ENCODE measurements around the gene DNAJC12.
A peak's percentile ranks its signal among the peaks of the same experiment; 100 is the strongest.
"Not testable (repeated sequence)": the region's sequence is repeated elsewhere in the genome, so short reads cannot be mapped to it uniquely, and the experiment has no call there.

Gene DNAJC12

DNA sequence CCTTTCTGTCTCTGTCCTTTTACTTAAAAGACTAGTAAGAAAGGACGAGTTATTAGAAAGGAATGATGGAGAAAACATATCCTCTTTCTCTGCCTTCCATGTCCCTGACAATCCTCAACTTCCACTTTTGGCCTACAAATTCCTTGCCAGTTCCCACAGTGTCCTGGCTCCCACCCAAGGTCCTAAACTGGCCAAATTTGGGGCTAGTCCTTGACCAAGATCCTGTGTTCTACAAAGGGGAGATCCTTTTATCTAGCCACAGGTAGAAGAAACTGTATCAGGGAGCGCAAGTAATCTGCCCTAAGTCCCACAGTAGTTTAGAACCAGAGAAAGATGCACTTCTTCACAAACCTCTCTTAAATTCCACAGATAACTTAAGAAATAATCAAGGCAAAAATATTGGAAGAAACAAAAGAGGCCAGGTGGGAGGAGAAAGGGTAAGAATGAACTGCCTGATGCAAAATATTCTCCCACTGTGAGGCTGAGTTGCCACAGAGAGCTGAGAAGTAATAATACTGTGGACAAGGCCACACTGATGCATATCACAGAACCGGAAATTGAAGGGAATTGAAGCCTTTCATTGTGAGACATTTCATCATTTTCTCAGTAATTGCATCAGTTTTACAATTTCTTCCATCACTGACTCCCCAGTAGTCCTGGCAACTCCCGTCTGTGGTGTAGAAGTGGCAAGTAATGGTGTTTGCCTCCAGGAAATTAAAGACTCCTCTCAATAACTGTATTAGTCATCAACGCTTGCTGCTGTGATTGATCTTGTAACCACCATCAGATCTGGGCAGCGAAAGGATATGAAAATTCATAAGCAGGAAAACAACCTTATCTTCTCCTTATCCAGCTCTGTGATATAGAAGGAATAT is 47.2 kb downstream of the DNAJC12 start:
- peak; percentile 63 to 83 for DNase-seq

DNA sequence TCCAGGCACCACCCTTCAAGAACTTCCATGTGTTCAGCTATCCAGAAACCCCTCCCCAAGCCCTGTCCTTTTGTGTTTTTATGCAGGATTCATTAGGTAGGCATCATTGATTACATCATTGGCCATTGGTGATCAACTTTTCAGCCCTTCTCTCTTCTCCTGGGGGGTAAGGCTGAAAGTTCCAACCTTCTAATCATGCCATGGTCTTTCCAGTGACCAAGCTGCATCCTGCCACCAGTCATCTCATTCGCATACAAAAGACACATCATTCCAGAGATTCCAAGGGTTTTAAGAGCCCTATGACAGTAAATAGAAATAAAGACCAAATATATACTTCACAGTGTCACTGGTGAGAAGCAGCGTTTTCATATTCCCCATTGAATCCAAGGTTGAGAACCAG is 48.2 kb downstream of the DNAJC12 start:
- DNase-seq: no peak

DNA sequence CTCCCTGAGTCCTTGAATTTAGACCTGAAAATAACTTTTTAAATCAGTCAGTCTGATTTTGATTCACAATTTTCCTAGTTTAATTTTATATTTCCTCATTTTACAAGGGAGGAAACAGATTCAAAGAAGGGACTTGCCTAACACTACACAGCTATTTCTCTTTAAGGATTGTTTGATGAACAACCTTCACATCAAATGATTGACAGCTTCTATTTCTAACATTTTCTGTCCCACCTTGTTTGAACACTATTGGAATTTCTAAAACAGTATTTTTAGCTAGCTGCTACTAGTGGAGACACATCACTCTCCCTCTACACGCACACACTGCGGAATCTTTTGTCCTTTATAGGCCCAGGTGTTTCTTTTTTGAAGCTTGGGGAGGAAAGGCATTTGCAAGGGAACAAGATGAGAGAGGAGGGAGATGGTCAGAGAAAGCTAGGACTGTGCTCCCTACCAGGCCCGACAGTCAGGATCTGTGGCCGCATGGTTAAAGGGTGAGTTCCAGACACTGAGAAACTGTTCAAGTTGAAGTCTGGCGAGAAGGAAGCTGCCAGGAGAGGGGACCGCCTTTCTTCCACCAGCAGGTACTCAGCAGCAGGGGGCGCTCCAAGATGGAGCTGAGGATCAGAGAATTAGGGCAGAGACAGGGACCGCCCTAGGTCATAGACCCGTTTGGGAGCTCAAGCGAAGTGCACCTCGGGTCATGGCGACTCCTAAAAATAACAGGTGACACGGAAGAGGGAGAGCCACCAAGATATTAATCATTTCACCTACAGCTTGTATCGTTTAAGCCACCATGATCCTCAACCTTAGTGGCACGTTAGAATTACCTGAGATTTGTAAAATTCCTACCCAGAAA is 49.7 kb downstream of the DNAJC12 start:
- DNase-seq: peak; percentile 49 to 83

- no peak for DNase-seq
Measured at GRCh38 chr10:67785098-67785497, 52.9 kb downstream of the DNAJC12 start.

DNA sequence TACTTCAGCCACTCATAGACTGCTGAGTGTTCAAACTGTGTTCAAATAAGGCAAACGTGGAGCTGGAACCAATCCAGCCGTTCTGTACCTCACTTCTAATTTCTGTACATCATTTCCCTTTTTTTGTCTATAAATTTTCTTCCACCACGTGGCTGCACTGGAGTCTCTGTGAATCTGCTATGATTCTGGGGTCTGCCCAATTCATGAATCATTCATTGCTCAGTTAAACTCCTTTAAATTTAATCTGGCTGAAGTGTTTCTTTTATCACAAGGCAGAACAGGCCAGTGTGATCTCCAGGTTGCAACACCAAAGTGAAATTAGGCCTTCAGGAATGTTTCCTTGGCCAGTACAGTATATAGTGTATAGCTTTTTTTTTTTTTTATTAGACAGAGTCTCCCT is 53.5 kb downstream of the DNAJC12 start:
- no peak for DNase-seq

DNA sequence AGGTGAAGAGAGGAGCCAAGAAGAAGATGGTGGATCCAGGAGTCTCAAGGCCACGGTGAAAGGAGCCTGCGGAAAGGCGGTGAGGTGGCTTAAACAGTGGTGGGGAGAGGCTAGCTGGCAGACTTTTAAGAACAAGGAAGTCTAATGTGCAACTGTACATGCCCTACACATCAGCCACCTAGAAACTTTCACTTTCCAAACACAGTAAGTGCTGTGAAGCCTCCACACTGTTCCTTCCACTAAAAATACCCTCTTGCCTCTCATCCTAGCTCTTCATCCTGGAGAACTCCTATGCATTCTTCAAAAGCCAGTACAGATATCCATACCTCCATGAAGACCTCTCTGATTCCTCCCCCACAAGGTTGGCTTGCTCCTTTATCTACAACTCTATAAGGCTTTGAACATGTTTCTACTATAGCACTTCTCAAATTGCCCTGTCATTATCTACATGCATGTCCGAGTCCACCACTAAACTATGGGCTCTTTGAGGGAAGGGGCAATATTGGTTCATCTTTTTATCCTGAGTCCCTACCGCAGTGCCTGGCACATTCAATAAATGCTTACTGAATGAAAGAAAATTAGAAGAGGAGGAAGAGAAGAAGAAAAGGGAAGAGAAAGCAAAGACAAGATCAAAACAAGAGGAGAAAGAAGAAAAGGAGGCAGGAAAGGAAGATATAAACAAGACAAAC is 54.2 kb downstream of the DNAJC12 start:
- peak in 1 of 2 donors; percentile 36 for DNase-seq

DNA sequence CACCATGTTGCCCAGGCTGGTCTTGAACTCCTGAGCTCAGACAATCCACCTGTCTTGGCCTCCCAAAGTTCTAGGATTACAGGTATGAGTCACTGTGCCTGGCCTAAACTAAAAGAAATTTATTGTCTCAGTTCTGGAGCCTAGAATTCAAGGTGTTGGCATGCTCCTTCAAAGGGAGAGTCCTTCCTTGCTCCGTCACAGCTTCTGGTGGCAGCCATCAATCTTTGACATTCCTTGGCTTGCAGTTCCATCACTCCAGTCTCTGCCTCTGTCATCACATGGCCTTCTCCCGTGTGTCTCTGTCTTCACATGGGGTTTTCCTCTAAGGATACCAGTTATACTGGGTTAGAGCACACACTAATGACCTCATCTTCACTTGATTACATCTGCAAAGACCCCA is 55.5 kb downstream of the DNAJC12 start:
- DNase-seq: no peak

DNA sequence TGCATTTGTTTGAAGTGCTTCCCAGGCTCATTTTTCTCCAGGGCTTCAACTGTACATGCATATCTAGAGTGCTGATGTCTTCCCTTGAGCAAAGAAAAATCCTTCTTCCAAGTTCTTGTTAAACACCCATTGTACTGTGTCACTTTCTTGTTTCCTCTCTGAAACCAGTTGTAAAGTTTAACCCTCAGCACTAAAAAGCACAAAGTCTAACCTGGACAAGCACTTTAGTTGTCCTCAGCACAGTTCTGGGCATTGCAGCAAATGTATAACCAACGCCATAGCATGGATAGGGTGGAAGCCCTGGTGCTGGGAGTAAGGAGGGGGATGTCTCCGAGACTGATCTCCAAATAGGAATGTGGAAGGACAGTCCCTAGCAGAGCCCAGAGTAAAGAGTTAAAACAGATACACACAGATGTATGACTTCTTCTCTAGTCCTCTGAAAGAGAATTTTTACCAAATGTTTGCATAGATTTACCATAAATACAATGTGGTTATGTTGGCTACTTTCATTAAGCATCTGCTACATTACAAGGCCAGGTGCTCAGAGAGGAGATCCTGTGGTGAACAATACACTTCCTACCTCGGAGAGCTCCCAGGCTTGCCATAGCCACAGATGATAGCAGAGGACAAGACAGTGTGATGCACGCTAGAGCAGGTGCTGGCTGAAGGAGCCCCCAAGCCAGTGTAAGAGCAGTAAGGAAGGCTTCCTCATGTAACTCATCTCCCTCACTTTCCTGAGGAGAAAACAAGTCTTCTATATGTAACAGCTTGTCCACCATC is 57.0 kb downstream of the DNAJC12 start:
- DNase-seq: no peak

- DNase-seq: not testable (repeated sequence)
Measured at GRCh38 chr10:67780204-67780621, 57.8 kb downstream of the DNAJC12 start.

DNA sequence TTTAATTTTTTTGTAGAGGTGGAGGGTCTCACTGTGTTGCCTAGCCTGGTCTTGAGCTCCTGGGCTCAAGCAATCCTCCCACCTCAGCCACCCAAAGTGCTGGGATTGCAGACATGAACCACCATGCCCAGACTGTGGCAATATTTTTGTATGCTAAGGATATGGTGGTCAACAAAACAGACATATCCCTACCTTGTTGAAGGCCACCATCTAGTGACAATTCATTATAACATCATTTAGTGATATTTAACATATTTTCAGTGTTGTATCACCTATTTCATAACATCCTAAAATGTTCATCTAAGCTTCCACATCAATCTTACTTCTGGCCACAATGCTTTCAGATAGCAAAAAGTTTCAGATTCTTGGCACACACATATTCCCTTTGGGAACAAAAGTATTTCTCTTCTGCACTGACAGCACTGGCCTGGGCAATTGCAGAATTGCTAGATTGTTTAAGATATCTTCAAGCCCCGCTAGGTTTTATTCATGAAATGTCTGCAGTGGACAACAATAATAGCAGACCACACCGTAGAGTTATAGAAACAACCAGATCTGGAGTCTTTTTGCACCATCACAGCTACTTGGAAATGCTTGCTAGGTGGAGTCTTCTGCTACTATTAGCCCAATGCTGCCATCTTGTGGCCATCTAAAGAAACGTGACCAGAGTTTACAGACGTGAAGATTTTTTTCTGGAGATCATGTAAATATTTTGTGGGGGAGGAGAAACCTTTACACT is 58.4 kb downstream of the DNAJC12 start:
- peak; percentile 68 to 88 for DNase-seq

DNA sequence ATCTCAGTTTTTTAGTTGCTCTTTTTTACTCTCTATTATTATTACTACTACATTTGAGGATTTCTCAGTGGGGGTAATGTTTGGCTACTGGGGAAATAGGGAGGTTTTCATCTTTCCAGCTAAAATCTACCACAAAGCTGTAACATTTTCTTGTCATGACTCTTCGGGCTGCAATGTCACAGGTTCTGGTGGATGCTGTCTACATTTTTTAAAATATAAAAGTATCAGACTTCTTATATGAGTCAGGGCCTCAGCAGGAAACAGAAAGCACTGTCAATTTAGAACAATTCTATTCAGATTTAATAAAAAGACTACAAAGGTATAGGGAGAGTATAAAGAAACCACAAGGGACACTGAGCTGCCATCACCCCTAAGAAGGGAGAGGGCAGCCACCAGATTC is 61.6 kb downstream of the DNAJC12 start:
- DNase-seq: no peak

- no peak for DNase-seq
Measured at GRCh38 chr10:67775279-67775678, 62.7 kb downstream of the DNAJC12 start.

DNA sequence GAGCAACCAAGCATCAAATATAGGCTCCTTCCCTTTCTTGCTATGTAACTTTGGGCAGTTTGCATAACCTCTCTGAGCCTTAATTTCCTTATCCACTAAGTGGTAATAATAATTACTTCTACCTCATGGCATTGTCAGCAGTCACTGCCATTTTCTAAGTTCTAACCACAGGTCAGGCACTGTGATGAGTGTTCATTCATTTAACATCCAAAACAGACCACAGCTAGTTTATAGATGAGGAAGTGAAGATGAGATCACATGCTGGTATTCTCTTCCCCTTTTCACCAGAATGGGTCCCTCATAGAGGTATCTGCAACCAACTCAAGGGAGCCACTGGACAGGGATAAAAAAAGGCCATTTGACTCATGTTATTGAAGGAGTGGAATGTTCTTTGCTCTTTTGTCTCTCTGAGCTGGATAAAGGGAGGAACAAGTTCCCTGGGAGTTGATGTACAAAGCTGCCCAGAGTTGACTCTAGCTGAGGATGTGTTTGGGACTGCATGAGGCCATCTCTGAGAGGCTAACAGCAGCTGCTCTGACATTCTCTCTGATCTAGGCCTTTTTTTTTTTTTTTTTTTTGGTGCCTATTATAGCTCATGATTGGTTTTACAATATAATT is 65.0 kb downstream of the DNAJC12 start:
- DNase-seq: peak; percentile 75 to 80

- DNase-seq: no peak
Measured at GRCh38 chr10:67772151-67772550, 65.8 kb downstream of the DNAJC12 start.

DNA sequence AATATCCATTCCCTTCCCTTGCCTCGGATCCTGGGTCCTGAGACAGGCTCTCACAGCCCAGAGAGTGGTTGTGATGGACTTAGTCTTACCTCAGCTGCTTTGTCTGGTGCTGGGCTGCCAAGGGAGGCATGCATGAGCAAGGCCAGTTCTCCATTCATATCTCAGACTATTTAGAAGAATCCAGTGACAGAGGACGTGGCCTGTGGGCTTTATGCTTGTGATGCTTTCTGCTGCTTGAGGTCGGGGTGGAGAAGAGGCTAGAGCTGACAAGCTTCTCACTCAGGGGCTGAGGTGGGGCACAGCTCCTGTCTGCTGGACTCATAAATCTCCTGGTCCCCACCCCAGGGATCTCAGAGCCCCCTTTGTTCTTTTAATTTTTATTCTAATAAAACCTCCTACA is 66.8 kb downstream of the DNAJC12 start:
- no peak for DNase-seq

DNA sequence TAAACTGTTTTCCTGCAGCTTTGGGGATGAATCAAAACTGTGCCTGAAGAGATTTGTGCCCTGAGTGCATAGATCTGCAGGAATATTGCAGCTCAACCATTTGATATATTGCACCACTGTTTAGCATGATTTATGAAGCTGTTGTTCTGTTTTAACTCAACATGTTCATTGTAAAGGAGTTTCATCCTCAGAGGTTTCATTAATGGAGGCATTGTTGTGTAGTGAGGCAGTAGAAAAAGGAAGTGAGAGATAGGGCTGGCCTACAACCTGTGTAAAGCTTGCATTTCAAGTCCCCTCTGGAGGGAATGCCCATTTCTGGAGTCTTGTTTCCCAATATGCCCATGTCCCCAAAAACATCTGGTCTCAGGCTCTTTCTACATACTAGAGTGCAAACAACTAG is 67.5 kb downstream of the DNAJC12 start:
- peak in 1 of 2 donors; percentile 15 for DNase-seq

DNA sequence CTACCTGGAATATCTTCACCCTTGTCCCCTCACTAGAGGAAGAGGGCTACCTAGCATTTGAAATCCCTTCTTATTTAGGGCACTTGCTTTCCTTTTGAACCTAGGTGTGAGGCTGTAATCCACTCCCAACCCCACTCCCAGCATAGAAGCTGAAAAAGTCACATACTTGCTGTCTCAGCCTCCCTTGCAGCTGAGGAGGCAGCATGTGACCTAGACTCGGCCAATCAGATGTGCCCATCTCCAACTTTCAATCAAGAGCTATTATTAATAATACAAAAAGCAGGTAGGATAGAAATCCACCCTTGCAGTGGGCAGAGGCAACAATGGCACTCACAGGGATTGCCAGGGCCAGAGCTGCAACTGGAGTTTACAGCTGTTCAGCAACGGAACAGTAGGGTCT is 70.7 kb downstream of the DNAJC12 start:
- no peak for DNase-seq

GRCh38 chr10:67764012-67764822 is 73.8 kb downstream of the DNAJC12 start:
- peak; percentile 83 to 100 for DNase-seq

DNA sequence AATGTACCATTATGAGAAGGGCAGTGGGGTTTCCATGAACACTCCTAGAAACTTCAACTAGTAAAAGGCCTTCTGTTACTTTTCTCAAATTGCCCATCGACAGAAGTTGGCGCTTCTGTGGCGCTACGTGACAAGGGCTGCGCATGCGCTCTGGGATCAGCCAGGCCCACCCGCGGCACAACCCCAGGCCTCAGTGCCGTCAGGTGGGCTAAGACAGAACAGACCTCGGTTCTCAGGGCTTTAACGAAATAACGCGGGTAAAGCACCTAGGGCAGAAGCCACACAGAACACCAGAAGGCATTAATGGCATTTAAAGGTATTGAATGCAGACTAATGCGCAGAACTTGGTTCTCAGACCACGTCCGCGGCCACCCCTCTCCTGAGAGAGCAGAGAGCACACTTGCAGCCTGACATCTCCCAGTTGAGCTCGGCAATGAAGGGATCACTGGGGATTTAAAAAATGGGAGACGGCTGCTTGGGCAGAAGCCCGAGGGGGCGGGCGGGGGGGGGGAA is 74.4 kb downstream of the DNAJC12 start:
- peak; percentile 42 to 48 for DNase-seq

- DNase-seq: not testable (repeated sequence)
Measured at GRCh38 chr10:67762567-67762966, 75.4 kb downstream of the DNAJC12 start.

Data from inflammatory macrophage treated with lipopolysaccharide for 1 hour (primary cell).